Measurements from ENCODE around the gene ARPC4. TPM values are rescaled to one million over a fixed set of nuclear protein-coding genes. Genes with fewer than 3 reads are reported as not detected.

ARPC4 gene
- total and polyA plus RNA-seq, 2 donors (not counting 3 experiments of a cell fraction or from before 2014, with no cell fraction given), result 181 to 197 TPM

DNA sequence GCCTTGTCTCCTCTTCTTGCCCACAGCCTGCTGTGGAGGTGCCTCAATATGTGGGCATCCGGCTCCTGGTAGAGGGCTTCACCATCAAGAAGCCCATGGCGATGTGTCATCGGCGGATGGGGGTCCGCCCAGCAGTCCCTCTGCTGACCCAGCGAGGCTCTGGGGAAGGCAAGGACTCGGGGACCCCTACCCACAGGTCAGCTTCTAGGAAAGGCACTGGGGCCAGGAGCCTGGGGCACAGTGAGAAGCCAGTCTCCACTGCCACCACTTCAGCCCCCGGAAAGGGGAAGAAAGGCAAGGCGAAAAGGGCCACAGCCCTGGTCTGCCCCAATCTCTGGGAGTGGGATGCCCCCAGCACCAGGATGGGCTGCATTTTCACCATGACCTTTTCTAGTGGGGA is 40.2 kb downstream of the ARPC4 start:
- no peaks in the 10 kb centered on the region for H3K9me3 ChIP-seq (replicated peaks; ENCODE audit: control insufficient read depth, insufficient read depth, low read length)
- TF ChIP-seq EZH2 (IDR thresholded peaks at IDR 0.05; ENCODE audit: borderline replicate concordance, low read depth, low read length, severe bottlenecking), result no peak
- no peak for TF ChIP-seq MYC (IDR thresholded peaks at IDR 0.05; ENCODE audit: low read depth, low read length)
- TF ChIP-seq, protein P1, sequence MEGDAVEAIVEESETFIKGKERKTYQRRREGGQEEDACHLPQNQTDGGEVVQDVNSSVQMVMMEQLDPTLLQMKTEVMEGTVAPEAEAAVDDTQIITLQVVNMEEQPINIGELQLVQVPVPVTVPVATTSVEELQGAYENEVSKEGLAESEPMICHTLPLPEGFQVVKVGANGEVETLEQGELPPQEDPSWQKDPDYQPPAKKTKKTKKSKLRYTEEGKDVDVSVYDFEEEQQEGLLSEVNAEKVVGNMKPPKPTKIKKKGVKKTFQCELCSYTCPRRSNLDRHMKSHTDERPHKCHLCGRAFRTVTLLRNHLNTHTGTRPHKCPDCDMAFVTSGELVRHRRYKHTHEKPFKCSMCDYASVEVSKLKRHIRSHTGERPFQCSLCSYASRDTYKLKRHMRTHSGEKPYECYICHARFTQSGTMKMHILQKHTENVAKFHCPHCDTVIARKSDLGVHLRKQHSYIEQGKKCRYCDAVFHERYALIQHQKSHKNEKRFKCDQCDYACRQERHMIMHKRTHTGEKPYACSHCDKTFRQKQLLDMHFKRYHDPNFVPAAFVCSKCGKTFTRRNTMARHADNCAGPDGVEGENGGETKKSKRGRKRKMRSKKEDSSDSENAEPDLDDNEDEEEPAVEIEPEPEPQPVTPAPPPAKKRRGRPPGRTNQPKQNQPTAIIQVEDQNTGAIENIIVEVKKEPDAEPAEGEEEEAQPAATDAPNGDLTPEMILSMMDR (IDR thresholded peaks at IDR 0.05; ENCODE audit: extremely low read depth in 1 of 2, insufficient read depth in 1 of 2, low read depth in 1 of 2, low read length in 2 of 2), result no peak
- no peak for TF ChIP-seq POLR2A (IDR thresholded peaks at IDR 0.05; ENCODE audit: low read depth, low read length)
- TF ChIP-seq JUN (IDR thresholded peaks at IDR 0.05; ENCODE audit: borderline replicate concordance, insufficient read depth, insufficient read length, low read depth), result no peak
- no peak for TF ChIP-seq GATA2 (IDR thresholded peaks at IDR 0.05; ENCODE audit: insufficient read depth, insufficient read length, low read depth, low read length)
- TF ChIP-seq, protein P2, sequence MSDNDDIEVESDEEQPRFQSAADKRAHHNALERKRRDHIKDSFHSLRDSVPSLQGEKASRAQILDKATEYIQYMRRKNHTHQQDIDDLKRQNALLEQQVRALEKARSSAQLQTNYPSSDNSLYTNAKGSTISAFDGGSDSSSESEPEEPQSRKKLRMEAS (IDR thresholded peaks at IDR 0.05; ENCODE audit: insufficient read depth, insufficient read length), result no peak
- TF ChIP-seq POLR2AphosphoS5 (IDR thresholded peaks at IDR 0.05; ENCODE audit: insufficient read depth, low read depth, low read length), result no peak
- no peak for TF ChIP-seq FOS (IDR thresholded peaks at IDR 0.05; ENCODE audit: borderline replicate concordance, insufficient read depth, low read length)
- no peaks in the 10 kb centered on the region for H3K9me1 ChIP-seq (replicated peaks; ENCODE audit: control insufficient read depth, extremely low read depth, insufficient read depth, low read length)
- H3K9ac ChIP-seq (replicated peaks; ENCODE audit: extremely low read depth, insufficient read depth, low read length), result no peak overlapping the region
- H3K4me1 ChIP-seq (ENCODE audit: control insufficient read depth, extremely low read depth, insufficient read depth, low read length), result peaks cover 6% of the 10 kb centered on the region
- dilution Hi-C loops (cut with MboI; ENCODE audit: extremely low pct_ligation_motif_present, low sequenced_read_pairs) (no loop called here), intact Hi-C loops (cut with micrococcal nuclease) (no loop called here)
- H4K20me1 ChIP-seq (replicated peaks; ENCODE audit: control insufficient read depth, extremely low read depth, insufficient read depth, low read length), result no peaks in the 10 kb centered on the region
- H3K27me3 ChIP-seq (ENCODE audit: control insufficient read depth in 2 of 2, insufficient read depth in 2 of 2, low read length in 2 of 2), result no peaks in the 10 kb centered on the region
- H3K27ac ChIP-seq (ENCODE audit: insufficient read depth, low read depth, low read length), result no peak overlapping the region
- H3K79me2 ChIP-seq (ENCODE audit: control insufficient read depth, insufficient read depth, low read length), result no peaks in the 10 kb centered on the region
- H3K4me2 ChIP-seq (ENCODE audit: insufficient read depth, low read length), result no peak overlapping the region
- H3K4me3 ChIP-seq (replicated peaks in 1 of 3; ENCODE audit: insufficient read depth in 1 of 3, low read depth in 1 of 3, low read length in 3 of 3), result no peak overlapping the region
- no peak overlapping the region for H2AFZ ChIP-seq (ENCODE audit: low read depth, low read length)
- DNase-seq (ENCODE audit: low read depth, low spot score), result no peak
- H3K36me3 ChIP-seq (ENCODE audit: control insufficient read depth in 2 of 2, extremely low read depth in 1 of 2, insufficient read depth in 2 of 2, low read length in 2 of 2), result peaks cover 0 to 15% of the 10 kb centered on the region in 2 experiments
- POLR2A ChIA-PET, result no interaction called here
- CTCF ChIA-PET, result no interaction called here
- BruUV-seq (replicated peaks), result no TSS peak
- no peak for FAIRE-seq
